Testis (tissue), 2 donors: ENCODE results near the gene MTTP.

ENCODE experiments used
- POLR2A ChIP-seq: fragments of 450-650 bp; IDR thresholded peaks from one replicate; pipeline ENCODE4 v1.6.1; 2017; ENCODE audit warnings: antibody characterized with exemption, mild to moderate bottlenecking, moderate library complexity
- TF ChIP-seq, protein P1 (sequence below), 3 experiments: fragments of 450-650 bp in 2 of 3; fragments of 200-600 bp in 1 of 3; sonication (generic) in 1 of 3; IDR thresholded peaks; one replicate each; pipeline ENCODE4 v1.5.1; 2016 to 2019; ENCODE audit warnings: antibody characterized with exemption in 3 of 3, mild to moderate bottlenecking in 2 of 3, moderate library complexity in 1 of 3

DNA sequence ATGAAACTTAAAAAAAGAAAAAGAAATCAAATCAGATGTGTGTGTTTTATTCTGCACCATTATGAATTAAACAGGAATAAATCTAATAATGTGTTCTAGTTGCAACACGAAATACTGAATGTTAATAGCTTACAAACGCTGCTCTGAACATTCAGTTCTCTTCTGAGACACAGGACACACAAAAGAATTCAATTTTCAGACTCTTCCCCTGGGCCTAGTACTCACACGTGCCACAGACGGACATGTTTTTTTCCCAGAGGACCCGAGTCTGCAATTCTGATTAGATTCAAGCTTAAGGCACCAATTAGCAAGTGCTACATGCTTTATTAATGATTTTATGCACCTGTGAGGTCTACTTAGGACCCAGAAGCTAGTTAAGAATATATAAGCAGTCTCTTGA, 62.5 kb downstream of the MTTP start:
- TF ChIP-seq, protein P1, sequence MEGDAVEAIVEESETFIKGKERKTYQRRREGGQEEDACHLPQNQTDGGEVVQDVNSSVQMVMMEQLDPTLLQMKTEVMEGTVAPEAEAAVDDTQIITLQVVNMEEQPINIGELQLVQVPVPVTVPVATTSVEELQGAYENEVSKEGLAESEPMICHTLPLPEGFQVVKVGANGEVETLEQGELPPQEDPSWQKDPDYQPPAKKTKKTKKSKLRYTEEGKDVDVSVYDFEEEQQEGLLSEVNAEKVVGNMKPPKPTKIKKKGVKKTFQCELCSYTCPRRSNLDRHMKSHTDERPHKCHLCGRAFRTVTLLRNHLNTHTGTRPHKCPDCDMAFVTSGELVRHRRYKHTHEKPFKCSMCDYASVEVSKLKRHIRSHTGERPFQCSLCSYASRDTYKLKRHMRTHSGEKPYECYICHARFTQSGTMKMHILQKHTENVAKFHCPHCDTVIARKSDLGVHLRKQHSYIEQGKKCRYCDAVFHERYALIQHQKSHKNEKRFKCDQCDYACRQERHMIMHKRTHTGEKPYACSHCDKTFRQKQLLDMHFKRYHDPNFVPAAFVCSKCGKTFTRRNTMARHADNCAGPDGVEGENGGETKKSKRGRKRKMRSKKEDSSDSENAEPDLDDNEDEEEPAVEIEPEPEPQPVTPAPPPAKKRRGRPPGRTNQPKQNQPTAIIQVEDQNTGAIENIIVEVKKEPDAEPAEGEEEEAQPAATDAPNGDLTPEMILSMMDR (IDR thresholded peaks at IDR 0.05), result no peak
- no peak for TF ChIP-seq POLR2A
